M059J (cell line): ENCODE results near the gene TNFRSF4. TPM values are rescaled to one million over a fixed set of nuclear protein-coding genes. Genes with fewer than 3 reads are reported as not detected.
"Not testable (repeated sequence)": the region's sequence is repeated elsewhere in the genome, so short reads cannot be mapped to it uniquely, and the experiment has no call there.

ENCODE experiments used
- DNase-seq: peaks from one replicate; pipeline ENCODE4 v3.0.0-alpha.2; 2012; ENCODE audit warnings: low read depth
- total RNA-seq: library from RNA; depleted of rRNA; stranded (reverse); fragments of >200 nt; shearing (Covaris generic); gene quantifications from 2 replicates; pipeline ENCODE4 v1.2.3, GENCODE V29; 2014; rRNA removed

The TNFRSF4 gene
- not detected in 2 replicates for total RNA-seq

DNA sequence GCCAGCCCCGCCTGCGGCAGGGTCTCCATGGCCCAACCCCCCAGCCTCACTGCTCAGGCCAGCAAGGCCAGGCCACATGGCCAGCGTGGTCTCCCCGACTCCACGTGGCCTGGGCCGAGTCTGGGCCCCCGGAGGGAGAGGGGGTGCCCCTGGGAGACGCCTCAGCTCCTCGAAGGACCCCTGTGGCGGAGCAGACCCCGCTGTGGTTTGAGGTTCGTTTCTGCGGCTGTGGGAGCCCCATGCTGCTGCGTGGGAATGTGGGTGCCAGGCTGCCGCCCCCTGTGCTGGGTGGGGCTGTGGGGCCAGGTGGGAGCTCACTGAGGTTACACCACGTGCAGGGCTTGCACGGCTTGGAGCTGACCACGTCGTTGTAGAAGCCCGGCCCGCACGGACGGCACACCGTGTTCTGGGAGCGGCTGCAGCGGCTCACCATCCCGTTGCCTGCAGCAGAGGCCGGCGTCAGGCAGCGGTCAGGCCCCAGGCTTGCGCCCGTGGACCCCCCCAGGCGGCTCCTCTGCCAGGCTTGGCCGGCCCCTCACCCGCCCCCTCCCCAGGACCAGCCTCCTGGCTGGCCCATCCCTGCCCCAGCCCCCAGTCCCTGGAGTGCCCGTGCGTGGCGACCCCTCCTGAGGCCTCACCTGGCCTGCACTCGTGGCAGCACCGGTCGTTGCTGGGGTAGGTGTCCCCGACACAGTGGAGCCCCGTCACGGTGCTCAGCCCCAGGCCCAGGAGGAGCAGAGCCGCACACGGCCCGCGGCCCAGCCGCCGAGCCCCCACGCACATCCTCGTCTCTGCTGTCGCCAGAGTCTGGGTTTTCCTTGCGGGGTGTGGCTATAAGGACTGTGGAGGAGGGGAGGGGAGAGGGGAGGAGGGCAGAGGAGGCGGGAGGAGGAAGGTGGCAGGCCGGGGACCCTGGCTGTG lies at the start of gene TNFRSF4:
TNFRSF4 (minus strand) TSS at position 809 of the 921 bp plus-strand sequence; CDS start at position 783, 26 bp downstream.
- DNase-seq: no peak

DNA sequence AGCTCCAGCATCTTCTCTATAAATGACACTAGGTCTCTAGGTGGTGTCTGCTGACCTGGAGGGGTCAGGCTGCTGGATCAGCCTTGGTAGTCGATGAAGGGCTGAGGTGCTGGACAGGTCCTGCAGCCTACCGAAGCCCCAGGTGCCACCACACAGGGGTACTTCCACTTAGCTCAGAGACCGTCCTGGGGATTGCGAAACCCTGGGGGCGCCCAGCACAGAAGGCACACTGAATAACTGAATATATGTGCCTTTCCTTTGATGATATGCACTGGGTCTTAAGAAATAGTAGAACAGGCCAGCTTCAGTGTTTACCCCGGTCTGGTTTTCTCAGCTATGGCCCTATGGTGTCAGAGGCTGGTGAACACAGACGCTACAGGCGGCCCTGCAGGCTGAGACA lies 48.8 kb upstream of the TNFRSF4 start:
- no peak for DNase-seq

DNA sequence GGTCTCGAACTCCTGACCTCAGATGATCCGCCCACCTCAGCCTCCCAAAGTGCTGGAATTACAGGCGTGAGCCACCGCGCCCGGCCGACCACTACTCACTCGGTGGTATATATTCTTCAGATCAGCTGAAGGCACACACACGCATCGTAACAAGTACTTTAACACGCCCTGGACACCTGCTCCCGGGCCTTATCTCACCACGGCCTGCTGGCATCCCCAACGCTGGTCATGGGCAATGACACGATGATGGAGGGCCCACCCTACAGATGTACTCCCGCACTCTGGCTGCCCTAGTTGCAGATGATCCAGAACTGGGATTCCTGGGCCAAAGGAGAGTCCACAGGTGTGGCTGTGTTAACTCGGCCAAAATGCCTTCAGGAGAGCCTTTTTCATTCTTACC lies 48.1 kb upstream of the TNFRSF4 start:
- DNase-seq: no peak

DNA sequence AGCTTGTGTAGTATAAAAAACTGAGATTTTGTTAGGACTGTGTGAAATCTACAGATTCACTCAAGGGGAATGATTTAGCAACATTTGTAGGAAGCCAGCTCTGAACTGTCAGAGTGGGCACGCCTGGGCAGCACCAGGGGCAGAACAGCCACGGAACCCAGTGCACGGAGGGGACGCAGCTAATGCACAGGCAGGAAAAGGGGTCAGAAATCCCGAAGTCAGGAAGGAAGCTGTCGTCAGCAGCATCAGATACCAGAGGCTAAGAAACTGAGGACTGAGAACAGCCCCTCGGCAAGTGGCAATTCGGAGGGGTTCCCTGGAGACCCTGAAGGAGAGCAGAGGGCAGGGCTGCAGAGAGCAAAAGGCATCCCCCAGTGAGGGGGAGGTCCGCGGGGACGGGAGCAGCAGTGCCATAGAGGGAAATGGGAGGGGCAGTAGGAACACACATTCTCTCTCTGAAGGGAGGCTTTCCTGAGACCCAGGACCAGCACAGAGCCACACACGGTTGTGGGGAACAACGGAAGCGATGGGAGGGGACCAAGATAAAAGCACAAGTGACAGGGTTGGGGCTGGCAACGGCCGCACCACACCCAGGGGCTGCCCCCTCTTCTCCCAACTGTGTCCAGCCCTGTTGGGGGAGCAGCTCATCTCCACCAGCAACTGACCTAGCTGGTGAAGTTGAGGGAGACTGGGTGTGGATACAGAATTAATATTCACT lies 47.0 kb upstream of the TNFRSF4 start:
- DNase-seq: no peak

DNA sequence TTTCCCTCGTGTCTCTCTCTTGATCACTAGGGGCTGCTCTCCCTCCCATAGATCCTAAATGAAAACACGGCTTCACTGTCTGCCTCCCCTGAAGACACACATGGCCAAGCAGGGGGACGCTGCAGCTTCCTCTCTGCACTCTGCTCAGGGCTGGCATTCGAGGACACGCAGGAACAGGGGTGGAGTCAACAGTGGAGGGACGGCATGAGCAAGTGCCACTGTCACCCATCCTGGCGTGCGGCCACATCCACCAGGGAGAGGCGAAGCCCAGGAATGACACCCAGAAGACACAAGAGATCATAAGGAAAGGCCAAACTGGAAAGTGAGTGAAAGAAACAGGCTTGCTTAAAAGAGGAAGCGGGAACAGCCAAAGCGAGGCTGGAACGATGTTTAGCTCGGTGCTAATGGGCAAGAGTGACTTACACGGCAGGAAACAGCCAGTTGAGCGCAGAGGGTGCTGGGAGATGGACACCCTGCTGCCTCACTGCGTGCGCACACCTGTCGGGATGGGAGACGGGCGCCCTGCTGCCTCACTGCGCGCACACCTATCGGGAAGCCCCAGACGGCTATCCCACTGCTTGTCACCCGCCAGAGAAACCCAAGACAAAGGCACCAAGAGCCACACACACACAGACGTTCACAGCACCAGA lies 46.1 kb upstream of the TNFRSF4 start:
- DNase-seq: no peak

DNA sequence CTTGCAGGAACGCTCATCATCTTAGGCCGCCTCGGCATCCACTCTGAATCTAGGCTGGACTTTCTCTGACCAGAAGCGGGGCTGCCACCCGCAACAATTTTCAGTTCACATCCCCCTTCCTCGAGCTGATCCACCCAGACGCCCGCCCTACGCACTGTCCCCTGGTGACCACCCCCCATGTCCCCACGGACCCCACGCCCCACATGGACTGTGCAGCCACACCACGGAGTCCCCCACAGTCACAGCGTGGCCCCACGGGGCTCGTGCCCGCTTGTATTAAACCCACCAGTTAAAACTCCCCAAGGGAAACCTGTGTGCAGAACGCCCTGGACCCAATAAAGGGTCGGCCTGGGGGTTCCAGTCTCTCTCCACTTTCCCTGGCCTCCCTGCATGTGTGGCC lies 45.6 kb upstream of the TNFRSF4 start:
- no peak for DNase-seq

DNA sequence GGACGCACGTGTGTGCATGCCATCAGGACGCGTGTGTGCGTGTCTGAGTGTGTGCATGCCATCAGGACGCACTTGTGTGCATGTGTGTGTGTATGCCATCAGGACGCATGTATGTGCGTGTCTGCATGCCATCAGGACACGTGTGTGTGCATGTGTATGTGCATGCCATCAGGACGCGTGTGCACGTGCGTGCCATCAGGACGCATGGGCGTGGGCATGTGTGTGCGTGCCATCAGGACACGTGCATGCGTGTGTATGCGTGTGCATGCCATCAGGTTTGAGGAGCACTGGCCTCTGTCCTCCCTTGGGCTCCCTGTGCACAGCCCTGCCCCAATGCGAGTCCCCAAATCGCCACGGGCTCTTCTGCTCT lies 45.2 kb upstream of the TNFRSF4 start:
- no peak for DNase-seq

DNA sequence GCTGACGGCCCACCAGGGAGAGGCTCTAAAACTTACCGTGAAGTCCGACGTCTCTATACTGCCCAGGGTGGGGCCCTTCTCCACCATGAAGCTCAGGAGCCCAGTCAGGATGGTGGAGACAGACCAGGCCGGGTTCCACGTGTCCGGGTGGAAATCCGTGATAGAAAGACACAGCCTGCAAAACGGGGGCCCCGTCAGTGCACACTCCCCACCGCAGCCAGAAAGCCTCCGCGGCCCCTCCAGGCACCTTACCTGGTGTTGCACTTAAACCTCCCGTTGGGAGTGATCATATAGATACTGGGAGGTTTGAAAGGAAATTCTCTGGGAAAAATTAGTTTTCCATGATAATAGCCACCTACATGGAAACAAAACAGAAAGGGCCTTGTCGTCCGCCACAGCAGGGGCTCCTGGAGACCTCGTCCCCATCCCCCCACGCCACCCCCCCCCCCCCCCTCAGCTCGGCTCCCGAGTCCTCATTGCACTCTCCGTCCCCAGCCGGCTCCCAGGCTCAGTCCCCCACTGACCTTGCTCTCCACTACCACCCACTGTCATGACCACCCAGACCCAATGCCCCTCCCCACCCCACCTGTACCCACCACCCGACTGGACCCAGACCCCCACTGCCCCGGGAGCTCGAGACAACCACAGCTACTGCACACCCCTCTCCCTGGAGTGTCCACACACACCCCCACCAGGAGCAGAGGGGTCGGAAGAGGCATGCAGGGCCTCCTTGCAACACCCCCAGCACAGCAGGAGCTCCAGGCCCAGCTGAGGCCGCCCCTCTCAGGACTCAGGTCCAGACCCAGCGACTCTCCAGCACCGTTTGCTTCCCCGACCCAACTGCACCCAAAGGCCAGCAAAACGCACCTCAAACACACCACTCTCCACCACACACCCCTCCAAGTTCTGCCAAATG lies 43.3 kb upstream of the TNFRSF4 start:
- DNase-seq: no peak

- DNase-seq: no peak
Observed at GRCh38 chr1:1255611-1256010, 41.7 kb upstream of the TNFRSF4 start.

DNA sequence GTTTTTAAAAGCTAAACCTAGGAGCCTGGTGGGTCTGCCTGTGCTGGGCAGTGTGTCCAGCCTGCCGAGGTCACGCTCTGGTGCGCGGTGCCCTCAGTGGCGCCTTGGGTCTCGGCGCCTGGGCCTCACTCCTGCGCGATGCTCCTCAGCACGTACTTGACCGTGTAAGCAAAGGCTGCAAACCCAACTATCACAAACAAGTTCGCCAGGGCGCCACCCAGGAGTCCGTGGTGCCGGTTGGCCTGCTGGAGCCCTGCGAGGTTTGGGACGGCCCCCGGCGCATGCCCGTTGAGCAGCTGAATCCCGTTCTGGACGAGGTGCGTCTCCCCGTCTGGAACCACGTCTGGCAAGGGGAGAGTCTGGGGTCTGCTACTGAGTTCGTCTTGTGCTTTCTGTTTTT lies 41.1 kb upstream of the TNFRSF4 start:
- no peak for DNase-seq

GRCh38 chr1:1254667-1254998 lies 40.7 kb upstream of the TNFRSF4 start:
- no peak for DNase-seq

DNA sequence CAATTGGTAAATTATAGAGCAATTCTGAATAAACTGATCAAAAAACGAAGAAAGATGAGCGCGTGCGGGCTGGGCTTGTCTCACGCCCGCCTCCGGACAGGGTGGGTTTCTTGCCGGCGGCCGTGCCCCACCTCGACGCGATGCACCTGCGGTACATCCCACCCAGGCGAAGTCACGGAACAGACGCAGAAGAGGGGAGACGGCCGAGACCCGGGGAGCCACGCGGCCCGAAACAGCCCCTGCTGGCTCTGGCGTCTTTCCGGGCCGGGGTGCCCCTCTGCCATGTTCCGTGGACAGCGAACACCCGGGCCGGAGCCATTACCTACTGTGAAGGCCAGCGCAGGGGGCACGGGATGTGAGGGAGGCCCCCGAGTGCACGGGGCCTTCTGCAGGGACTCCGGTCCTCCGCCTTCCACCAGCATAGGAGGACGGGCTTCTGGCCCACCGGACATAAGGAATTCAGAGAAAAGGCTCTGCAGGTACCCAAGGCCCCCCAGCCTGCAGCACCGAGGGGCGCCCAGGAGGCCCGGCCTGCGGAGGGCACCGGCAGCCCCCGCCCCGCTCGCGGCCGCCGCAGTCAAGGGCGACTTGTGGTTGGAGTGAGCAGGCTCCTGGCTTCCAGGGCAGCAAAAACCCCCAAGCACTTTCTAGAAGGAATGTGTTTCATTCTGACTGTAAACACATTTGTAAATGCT lies 40.2 kb upstream of the TNFRSF4 start:
- DNase-seq: no peak

- DNase-seq: no peak
Observed at GRCh38 chr1:1253314-1253713, 39.4 kb upstream of the TNFRSF4 start.

DNA sequence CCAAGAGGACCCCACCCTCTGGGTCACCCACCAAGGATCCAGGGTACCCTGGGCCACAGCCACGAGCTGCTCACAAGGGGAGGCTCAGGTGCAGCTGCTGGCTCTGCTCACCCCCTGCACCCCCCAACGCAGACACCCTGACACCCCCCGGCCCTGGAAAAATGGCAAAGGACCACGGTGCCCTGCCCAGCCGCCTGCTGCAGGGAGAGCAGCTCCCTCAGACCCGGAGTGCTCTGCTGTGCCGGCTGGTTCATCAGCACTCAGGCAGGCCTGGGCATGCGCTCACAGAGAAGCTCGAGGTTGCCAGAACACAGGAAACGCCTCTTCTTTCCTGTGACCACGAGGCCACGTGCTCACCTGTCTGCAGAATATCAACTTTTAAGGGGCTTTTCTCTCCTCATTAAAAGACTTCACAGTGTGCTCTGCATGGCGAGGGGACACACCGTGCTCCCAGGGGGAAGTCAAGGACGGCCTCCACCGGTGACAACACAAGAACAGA lies 36.9 kb upstream of the TNFRSF4 start:
- DNase-seq: no peak

- DNase-seq: not testable (repeated sequence)
Observed at GRCh38 chr1:1248009-1248913, 34.3 kb upstream of the TNFRSF4 start.

- DNase-seq: no peak
Observed at GRCh38 chr1:1247341-1247913, 33.5 kb upstream of the TNFRSF4 start.

DNA sequence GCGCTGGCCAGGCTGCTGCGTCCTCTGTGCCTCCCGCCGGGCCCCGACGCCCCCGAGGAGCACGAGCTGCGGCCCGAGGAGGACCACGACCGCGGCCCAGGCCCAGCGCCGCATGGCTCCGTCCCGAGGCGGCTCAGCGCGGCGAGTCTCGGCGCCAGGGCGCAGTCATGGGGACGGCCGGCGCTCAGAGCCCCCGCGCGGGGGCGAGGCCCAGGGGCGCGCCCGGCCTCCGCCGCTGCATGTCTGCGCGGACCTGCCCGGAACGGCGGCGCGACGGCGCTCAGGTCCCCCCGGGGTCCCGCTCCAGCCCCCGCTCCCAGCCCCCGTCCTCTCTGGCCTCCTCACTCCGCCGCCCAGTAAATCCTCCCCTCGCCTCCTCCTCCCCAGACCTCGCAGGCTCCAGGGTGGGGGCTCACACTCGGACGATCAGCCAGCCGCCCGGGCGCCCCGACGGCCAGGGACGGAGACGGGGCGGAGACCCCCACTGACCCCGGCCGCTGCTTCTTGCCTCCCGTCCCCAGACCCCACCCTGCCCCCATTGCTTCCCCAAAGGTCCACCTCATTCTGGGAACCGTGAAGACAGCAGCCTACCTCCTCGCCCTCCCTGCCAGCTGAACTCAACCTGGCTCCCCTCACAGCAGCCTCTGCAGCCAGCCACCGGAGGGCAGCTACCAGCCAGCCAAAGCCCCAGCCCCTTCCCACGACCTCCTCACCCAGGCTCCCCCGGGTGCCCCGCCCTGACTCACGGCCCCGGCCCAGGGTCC lies 32.8 kb upstream of the TNFRSF4 start, which contains the start of gene C1QTNF12:
C1QTNF12 (minus strand) TSS at position 146 of the 764 bp plus-strand sequence; CDS start at position 114, 32 bp downstream.
- no peak for DNase-seq

DNA sequence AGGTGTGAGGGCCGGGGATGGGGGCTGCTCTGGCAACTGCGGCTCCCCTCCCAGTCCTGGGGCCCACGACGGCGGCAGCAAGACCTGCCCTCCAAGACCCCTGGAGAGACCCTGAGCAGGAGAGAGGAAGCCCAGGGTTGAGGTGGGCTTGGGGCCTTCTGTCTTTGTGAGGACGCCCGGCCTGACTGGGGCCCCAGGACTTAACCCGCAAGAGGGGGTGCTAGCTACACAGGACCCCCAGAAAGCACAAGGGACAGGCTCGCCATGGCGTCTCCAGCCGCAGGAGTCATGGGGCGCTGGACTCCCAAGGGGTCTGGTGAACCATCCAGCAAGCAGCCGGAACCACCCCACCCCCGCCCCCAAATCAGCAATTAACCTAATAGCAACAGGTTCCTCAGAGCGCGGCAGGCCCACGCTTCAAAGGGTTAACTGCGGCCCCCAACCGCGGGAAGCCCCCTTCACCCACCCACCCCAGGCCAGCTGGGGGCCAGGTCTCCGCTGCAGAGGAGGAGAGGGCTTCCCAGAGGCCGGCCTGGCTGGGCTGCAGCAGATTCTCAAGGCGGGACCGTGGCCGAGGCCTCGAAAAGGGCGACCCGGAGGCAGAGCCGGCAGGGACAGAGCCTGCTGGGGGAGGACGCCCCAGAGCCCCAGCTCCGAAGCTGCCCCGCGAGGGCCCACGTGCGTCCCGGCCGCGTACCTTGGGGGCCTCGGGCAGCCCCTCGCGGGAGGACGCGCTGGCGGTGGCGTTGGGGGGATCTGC lies 32.0 kb upstream of the TNFRSF4 start:
- DNase-seq: no peak
